NCI-H146 treated with DMSO at 0.1 percent for 48 hours (cell line): Measurements from ENCODE around the gene MLKL.

Experiments used
- DNase-seq: peaks from one replicate; lab custom pipeline; 2025; ENCODE audit not compliant: unreplicated experiment; lab: John Stamatoyannopoulos, UW

The MLKL gene

DNA sequence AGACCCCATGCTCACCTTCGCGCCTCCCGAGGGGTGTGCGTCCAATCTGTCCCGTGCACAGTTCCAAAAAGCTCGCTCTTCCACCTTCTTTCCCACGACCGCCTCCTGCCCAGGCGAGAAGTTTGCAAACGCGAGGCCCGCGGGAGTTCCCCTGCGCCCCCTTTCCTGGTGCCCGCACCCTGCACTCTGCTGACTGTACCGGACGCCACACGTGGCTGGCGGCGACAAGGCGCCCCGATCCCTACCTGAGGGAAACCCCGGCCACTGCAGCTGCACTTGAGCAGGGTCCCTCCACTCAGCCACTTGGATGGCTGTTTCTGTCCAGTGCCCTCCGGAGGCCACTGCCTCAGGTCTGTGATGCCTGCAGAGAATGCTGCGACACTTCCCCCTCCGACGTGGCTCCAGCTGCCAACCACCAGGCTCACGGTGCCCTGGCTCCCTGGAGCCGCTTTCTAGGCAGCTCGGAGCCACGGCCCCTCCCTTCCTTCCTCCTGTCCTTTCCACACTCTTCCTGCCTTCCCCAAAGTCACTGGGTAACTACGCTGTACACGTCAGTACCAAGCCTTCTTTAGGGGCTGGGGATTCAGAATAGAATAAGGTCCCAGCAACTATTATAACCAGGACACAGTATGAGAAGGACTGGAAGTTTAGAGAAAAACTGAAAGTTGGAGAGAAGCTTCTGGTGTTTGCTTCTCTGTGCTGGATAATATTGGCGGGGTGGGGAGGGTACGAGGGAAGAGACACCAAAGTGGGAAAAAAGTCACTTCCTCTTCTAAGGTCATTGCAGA, at the start of gene MLKL:
Gene MLKL (minus strand): TSS at position 425 of the 788 bp plus-strand sequence. CDS start 5,105 bp downstream, outside the sequence.
- DNase-seq, result no peak

- no peak for DNase-seq
Observed at GRCh38 chr16:74749291-74750055, 48.8 kb upstream of the MLKL start.

- DNase-seq, result no peak
Observed at GRCh38 chr16:74748616-74749026, 48.0 kb upstream of the MLKL start.

DNA sequence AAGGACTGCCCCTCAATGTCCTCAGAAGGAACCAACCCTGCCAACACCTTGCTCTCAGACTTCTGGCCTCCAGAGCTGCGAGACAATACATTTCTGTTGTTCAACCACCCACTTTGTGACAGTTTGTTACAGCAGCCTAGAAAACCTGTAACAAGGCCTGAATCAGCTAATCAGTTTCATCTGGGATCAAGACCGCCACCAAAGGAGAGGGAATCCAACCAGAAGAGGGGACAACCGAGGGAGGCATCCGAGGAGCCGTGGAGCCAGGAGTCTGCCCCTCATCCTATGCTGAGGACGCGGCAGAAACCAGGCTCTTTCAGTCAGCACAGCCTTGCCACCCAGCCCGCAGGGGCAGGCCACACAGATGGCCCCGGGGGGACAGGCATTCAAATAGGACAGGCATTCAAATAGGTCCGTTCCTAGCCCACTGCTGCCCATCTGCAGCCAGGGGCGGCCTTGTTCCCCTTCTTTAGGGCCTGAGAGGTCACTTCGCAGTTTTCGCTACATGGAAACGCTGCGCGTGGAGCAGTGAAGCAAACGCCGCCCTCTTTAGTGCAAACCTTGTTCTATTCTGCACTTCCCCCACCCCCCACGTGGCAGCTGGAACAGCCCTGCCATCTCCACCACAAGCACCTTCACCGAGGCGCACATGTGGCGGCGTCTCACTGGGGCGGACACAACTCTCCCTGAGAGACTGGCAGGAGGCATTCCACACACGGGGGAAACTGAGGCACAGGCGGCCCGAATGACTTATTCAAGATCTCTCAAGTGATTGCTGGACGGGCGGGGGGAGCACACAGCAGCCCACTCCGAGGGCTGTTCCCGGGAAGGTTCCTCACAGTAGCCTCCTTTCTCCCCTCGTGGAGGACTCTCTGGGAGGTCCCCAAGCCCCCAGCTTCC, 47.3 kb upstream of the MLKL start:
- DNase-seq, result no peak

DNA sequence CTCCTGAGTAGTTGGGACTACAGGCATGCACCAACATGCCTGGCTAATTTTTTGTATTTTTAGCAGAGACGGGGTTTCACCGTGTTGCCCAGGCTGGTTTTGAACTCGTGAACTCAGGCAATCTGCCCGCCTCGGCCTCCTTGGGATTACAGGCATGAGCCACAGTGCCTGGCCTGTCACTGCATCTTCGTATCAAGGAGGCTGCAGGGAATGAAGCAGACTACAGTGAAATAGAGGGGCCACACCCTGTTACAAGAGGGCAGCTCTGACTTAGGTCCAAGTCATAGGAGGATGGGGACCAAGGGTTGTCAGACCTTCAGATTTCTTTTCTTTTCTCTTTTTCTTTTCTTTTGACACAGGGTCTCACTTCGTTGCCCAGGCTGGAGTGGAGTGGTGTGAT, 45.3 kb upstream of the MLKL start:
- no peak for DNase-seq

- no peak for DNase-seq
Observed at GRCh38 chr16:74745109-74745615, 44.5 kb upstream of the MLKL start.

- no peak for DNase-seq
Observed at GRCh38 chr16:74744566-74744965, 43.9 kb upstream of the MLKL start.

DNA sequence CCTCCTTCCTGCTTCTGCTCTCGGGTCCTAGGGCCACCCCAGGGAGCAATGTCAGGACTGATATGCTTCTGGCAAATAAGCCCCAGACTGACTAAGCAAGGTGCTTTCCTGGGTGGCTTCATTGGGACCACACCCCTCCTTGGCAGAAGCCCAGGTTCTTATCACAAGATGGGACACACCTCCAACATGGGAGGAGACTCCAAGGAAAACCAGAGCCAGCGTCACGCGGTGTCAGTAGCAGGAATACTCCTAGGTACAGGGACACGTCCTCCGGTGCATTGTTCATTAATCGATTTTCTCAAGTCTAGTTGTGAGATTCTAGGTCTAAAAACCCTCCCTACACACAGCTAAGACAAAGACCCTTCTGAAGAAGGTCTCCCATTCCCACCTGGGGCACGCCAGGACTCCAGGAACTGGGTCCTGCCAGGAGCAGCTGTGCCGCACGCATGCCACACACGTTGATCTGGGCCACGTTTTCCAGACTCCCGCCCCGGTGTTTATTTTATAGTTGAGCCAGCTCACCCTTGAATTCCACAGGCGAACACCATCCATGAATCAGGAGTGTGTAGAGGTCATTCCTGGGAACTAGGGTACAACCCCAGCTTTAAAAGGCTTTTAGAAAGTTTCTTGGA, 43.1 kb upstream of the MLKL start:
- DNase-seq, result peak; percentile 29

DNA sequence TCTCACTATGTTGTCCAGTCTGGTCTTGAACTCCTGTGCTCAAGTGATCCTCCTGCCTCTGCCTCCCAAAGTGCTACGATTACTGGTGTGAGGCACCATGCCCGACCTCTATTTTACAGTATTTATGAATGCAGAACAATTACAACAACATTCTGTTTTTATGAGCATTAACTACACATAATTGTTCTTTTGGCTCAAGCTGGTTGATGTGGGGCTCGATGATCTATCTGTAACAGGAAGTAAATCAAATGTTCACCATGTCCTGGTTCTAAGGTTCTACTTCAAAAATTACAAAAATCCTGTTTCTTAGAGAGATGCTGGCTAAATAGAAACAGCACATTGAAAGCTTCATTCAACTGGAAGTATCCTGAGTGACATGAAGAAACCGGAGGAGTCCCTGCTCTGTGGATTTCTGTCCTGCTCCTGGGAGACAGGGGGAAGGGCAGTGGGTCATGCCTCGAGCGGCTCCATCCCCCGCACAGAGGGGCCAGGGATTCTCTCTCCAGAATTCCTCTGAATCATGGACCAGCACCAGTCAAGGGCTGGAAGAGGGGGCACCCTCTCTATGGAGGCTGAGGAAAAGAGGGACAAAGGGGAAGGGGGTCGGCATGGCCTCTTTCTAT, 42.5 kb upstream of the MLKL start:
- no peak for DNase-seq

- no peak for DNase-seq
Observed at GRCh38 chr16:74742051-74742481, 41.4 kb upstream of the MLKL start.

DNA sequence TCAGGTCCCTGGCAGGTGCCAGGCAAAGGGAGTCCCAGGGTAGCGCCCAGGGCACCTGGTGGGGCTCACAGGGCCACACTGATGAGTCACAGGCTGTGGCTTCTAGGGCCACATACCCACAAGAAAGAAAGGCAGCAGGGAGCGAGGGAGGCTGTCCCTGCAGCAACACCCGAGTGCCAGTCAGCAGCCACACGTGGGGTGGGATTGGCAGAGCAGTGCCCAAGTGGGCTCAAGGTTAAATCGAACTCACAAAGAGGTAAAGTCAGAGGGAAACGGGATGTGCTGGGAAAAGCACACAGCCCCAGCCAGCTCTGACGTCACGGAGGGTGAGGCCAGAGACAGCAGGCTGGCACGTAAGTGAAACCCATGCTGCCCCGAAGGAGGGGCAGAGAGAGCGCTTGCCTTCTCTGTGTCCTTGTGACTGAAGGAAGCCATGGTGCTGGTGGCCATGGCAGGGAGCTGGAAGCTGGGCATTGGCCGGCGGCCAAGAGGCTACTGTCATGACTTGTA, 40.2 kb upstream of the MLKL start:
- no peak for DNase-seq

GRCh38 chr16:74739275-74739674, 38.6 kb upstream of the MLKL start:
- no peak for DNase-seq

- no peak for DNase-seq
Observed at GRCh38 chr16:74738816-74739215, 38.2 kb upstream of the MLKL start.

- DNase-seq, result no peak
Observed at GRCh38 chr16:74738113-74738541, 37.5 kb upstream of the MLKL start.

- no peak for DNase-seq
Observed at GRCh38 chr16:74737521-74737920, 36.9 kb upstream of the MLKL start.

DNA sequence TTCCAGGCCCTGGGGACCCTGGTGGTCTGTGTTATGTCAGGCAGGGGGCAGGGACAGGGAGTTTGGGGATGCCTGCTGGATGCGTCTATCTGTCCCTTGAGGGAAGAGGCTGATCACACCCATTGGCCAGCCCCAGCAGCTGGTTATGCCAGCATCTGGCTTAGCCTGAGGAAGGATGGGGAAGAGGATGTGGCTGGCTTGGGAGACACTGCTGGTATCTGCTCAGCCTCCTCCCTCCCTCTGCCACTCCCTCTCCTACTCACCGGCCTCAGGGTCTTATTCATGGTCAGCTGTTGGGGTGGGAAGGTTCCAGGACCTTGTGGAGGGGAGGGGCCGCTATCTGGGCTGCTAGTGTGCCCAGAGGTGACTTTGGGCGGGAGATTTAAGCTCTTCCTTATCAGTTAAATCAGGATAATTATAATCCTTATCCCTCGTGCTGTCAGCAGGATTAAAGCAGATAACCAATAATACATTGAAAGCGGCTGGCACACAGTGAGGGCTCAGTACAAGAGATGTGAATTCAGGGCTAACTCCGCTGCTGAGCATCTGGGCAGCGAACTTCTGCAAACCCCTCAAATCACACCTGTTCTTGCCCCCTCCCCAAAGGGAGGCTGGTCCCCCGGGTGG, 36.0 kb upstream of the MLKL start:
- DNase-seq, result no peak

DNA sequence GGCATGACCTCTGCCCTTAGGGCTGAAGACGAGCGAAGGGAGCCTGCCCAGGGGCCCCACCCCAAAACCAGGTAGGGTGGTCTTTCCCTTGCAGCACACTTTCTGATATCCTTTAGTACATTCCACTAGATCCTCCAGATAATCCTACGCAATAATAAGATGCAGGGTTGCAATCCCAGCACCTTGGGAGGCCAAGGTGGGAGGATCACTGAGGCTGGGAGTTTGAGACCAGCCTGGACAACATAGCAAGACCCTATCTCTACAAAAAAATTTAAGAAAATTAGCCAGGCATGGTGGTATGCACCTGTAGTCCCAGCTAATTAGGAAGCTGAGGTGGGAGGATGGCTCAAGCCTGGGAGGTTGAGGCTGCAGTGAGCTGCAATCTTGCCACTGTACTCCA, 34.9 kb upstream of the MLKL start:
- no peak for DNase-seq

DNA sequence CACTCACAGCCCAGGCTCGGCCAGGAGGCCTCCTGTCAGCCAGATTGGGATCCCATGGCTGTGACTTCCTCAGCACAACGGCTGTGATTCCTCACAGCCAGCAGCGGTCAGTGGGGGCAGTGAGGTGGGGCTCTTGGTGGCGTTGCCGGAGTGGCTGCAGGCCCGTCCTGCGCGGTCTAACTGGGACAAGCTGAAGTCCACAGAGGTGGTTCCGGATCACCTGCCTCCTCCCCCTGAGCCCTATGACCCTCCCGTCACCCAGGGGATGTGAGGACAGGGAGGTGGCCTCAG, 34.4 kb upstream of the MLKL start:
- no peak for DNase-seq

- no peak for DNase-seq
Observed at GRCh38 chr16:74734361-74735161, 33.9 kb upstream of the MLKL start.
